ENCODE results near the gene MCTP1. TPM values are rescaled to one million over a fixed set of nuclear protein-coding genes. Genes with fewer than 3 reads are reported as not detected.

MCTP1 gene
- total RNA-seq, 1 donor from 2014 or later, result 3.7 TPM

DNA sequence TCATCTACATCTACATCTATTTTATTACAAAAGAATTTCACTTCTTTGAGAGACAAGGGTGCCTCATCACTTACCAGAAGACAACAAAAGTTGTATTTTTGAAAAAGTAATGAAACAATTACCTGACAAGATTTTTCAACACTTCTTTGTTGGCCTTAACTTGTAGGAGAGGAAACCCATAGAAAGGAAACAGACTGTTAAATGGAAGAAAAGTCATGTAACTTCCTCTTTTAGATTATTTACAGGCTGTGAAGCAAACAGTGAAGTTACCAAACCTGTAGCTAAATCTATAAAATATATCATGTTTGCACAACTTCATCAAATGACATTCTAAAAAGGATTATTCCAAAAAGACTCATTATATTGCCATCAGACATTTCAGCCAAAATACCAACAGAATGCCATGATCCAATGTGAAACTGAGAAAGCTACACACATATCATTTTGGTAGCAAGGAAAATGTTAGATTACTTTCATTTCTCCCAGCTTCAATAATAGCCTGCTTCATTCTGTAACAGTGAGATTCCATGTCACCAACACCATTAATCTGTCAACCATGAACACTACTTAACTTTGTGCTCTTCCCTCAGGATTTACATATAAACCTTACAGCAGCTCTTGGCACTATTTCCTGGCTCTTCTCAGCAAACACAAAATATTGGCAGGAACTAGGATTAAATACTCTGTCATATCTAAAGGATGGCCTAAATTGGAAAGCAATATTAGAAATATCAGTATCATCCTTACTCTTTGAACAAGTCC, 122.5 kb downstream of the MCTP1 start:
- Histone ChIP-seq H3K4me2 (no peak overlapping the region), H3K79me2 (ENCODE audit: low read depth) (no peaks in the 10 kb centered on the region), H3K27ac (no peak overlapping the region), H3K27me3 (no peaks in the 10 kb centered on the region), H4K20me1 (ENCODE audit: low read depth) (no peaks in the 10 kb centered on the region), H3K9ac (no peak overlapping the region), H3K4me1 (no peaks in the 10 kb centered on the region), H3K9me3 (ENCODE audit: low read depth) (no peaks in the 10 kb centered on the region), H3F3A (ENCODE audit: low read depth) (no peaks in the 10 kb centered on the region), H3K36me3 (no peaks in the 10 kb centered on the region), H3K4me3 (no peak overlapping the region), H2AFZ (replicated peaks) (no peak overlapping the region)
- Mint-ChIP-seq H3K4me1 (peaks cover 13% of the 10 kb centered on the region), H3K9me3 (peaks cover 3% of the 10 kb centered on the region), H3K27me3 (ENCODE audit: insufficient read depth, low read depth) (no peaks in the 10 kb centered on the region), H3K4me3 (no peak overlapping the region), H3K36me3 (no peaks in the 10 kb centered on the region), H3K27ac (no peak overlapping the region)
- no peak for TF ChIP-seq EZH2phosphoT487 (IDR thresholded peaks at IDR 0.05)
- TF ChIP-seq, protein P1, sequence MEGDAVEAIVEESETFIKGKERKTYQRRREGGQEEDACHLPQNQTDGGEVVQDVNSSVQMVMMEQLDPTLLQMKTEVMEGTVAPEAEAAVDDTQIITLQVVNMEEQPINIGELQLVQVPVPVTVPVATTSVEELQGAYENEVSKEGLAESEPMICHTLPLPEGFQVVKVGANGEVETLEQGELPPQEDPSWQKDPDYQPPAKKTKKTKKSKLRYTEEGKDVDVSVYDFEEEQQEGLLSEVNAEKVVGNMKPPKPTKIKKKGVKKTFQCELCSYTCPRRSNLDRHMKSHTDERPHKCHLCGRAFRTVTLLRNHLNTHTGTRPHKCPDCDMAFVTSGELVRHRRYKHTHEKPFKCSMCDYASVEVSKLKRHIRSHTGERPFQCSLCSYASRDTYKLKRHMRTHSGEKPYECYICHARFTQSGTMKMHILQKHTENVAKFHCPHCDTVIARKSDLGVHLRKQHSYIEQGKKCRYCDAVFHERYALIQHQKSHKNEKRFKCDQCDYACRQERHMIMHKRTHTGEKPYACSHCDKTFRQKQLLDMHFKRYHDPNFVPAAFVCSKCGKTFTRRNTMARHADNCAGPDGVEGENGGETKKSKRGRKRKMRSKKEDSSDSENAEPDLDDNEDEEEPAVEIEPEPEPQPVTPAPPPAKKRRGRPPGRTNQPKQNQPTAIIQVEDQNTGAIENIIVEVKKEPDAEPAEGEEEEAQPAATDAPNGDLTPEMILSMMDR (IDR thresholded peaks at IDR 0.05), result no peak
- no peak for TF ChIP-seq EZH2 (IDR thresholded peaks at IDR 0.05)
- DNase-seq (ENCODE audit: low spot score), result no peak

DNA sequence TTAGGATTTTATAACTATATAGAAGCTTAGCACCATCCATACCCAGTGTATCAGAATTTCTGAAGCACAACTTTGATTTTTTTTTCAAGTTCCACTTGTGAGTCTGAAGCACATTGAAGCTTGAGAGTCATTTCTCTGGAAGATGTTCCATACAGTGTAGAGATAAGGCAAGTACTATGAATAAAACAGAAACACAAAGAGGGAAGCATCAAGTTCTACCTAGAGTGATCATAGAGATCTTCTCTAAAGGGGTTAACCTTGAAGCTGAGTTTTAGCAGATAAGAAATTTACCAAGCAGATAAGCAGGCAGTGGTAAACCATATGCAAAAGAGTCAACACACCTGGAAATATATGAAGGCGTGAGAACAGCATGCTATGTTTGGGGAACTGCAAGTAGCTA, 125.3 kb downstream of the MCTP1 start:
- no peak for DNase-seq (ENCODE audit: low spot score)
- Mint-ChIP-seq H3K27me3 (ENCODE audit: insufficient read depth, low read depth) (no peaks in the 10 kb centered on the region), H3K36me3 (no peaks in the 10 kb centered on the region)

DNA sequence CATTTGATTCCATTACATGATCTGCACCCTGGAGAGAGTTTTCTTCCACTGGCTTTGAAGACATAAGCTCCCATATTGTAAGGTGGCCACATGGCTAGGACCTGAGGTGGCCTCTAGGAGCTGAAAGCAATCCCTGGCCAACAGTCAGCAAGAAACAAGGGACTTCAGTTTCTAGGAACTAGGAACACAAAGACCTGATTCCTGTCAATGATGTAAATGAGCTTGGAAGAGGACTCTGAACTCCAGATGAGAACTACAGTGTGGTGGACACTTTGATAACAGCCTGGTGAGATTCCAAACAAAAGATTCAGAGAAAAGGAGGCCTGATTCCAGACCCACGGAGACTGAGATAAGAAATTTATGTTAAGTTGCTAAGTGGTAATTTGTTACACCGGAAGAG, 129.0 kb downstream of the MCTP1 start:
- Histone ChIP-seq H3K79me2 (ENCODE audit: low read depth) (no peaks in the 10 kb centered on the region), H3K4me3 (no peak overlapping the region), H3K4me2 (no peak overlapping the region), H3K36me3 (no peaks in the 10 kb centered on the region), H4K20me1 (ENCODE audit: low read depth) (no peaks in the 10 kb centered on the region), H3K27ac (no peak overlapping the region), H3K4me1 (no peaks in the 10 kb centered on the region), H3K27me3 (no peaks in the 10 kb centered on the region), H3F3A (ENCODE audit: low read depth) (no peaks in the 10 kb centered on the region), H2AFZ (replicated peaks) (no peak overlapping the region), H3K9ac (no peak overlapping the region), H3K9me3 (ENCODE audit: low read depth) (no peaks in the 10 kb centered on the region)
- DNase-seq (ENCODE audit: low spot score), result no peak
- Mint-ChIP-seq H3K27ac (no peak overlapping the region), H3K4me1 (peaks cover 9% of the 10 kb centered on the region), H3K4me3 (no peak overlapping the region), H3K36me3 (no peaks in the 10 kb centered on the region), H3K27me3 (ENCODE audit: insufficient read depth, low read depth) (peaks cover 3% of the 10 kb centered on the region), H3K9me3 (peaks cover 4% of the 10 kb centered on the region)
- TF ChIP-seq EZH2phosphoT487 (IDR thresholded peaks at IDR 0.05) (no peak), EZH2 (IDR thresholded peaks at IDR 0.05) (no peak)
- TF ChIP-seq, protein P1 (IDR thresholded peaks at IDR 0.05), result no peak

More for the DNA sequence above, 125.3 kb downstream of the MCTP1 start:
- Histone ChIP-seq H3K9ac (no peak overlapping the region), H2AFZ (replicated peaks) (no peak overlapping the region), H3K27me3 (no peaks in the 10 kb centered on the region), H3K36me3 (no peaks in the 10 kb centered on the region), H3F3A (ENCODE audit: low read depth) (no peaks in the 10 kb centered on the region), H3K4me1 (no peaks in the 10 kb centered on the region), H3K27ac (no peak overlapping the region), H3K79me2 (ENCODE audit: low read depth) (no peaks in the 10 kb centered on the region), H3K9me3 (ENCODE audit: low read depth) (no peaks in the 10 kb centered on the region), H3K4me3 (no peak overlapping the region), H3K4me2 (no peak overlapping the region), H4K20me1 (ENCODE audit: low read depth) (no peaks in the 10 kb centered on the region)
- H3K27ac Mint-ChIP-seq, result no peak overlapping the region
- no peaks in the 10 kb centered on the region for H3K9me3 Mint-ChIP-seq
- H3K4me1 Mint-ChIP-seq, result peaks cover 16% of the 10 kb centered on the region
- no peak overlapping the region for H3K4me3 Mint-ChIP-seq
- TF ChIP-seq, protein P1 (IDR thresholded peaks at IDR 0.05), result no peak
- TF ChIP-seq EZH2 (IDR thresholded peaks at IDR 0.05), result no peak
- no peak for TF ChIP-seq EZH2phosphoT487 (IDR thresholded peaks at IDR 0.05)

Measured in neural progenitor cell (in vitro differentiated cells).